Neural cell (in vitro differentiated cells): Measurements from ENCODE around the gene RGL1. TPM values are rescaled to one million over a fixed set of nuclear protein-coding genes. Genes with fewer than 3 reads are reported as not detected.

Experiments used
- H2AFZ ChIP-seq: fragments of 200-600, 300-800 bp; sonication (generic), shearing (Covaris generic); 2 replicates; pipeline ENCODE4 v1.6.0; 2014; ENCODE audit warnings: low read depth, mild to moderate bottlenecking, antibody characterized with exemption, low read length, moderate library complexity
- H3F3A ChIP-seq: fragments of 200-600 bp; shearing (Covaris generic); 2 replicates; pipeline ENCODE4 v1.6.1; 2016; ENCODE audit warnings: mild to moderate bottlenecking, moderate library complexity, mixed read lengths, antibody characterized with exemption, low read length; ENCODE audit not compliant: insufficient read depth, poor library complexity, severe bottlenecking
- H3K27ac ChIP-seq: fragments of 200-600, 300-800 bp; sonication (generic), shearing (Covaris generic); 2 replicates; pipeline ENCODE4 v1.5.1; 2014; ENCODE audit warnings: mild to moderate bottlenecking, low read length, moderate library complexity
- H3K27me3 ChIP-seq: fragments of 300-800, 200-600 bp; sonication (generic), shearing (Covaris generic); 2 replicates; pipeline ENCODE4 v1.6.0; 2014; ENCODE audit warnings: mild to moderate bottlenecking, low read depth, low read length, moderate library complexity; ENCODE audit not compliant: insufficient read depth
- H3K36me3 ChIP-seq: fragments of 300-800, 200-600 bp; sonication (generic), shearing (Covaris generic); 2 replicates; pipeline ENCODE4 v1.5.1; 2014; ENCODE audit warnings: mild to moderate bottlenecking, antibody characterized with exemption, low read length, moderate library complexity; ENCODE audit not compliant: insufficient read depth
- H3K4me2 ChIP-seq: fragments of 300-800, 200-600 bp; sonication (generic), shearing (Covaris generic); 2 replicates; pipeline ENCODE4 v1.6.0; 2014; ENCODE audit warnings: mild to moderate bottlenecking, low read length
- H3K4me3 ChIP-seq: fragments of 300-800, 200-600 bp; sonication (generic), shearing (Covaris generic); 2 replicates; pipeline ENCODE4 v1.5.1; 2014; ENCODE audit warnings: mild to moderate bottlenecking, low read length, moderate library complexity
- H3K79me2 ChIP-seq: fragments of 200-600 bp; shearing (Covaris generic); replicated peaks from 2 replicates; pipeline ENCODE4 v1.6.0; 2014; ENCODE audit warnings: mild to moderate bottlenecking, low read length, moderate library complexity; ENCODE audit not compliant: insufficient read depth
- H3K9ac ChIP-seq: fragments of 300-800, 200-600 bp; sonication (generic), shearing (Covaris generic); 2 replicates; pipeline ENCODE4 v1.6.1; 2016; ENCODE audit warnings: mild to moderate bottlenecking, low read length, mixed read lengths
- H3K9me2 ChIP-seq: fragments of 200-600 bp; shearing (Covaris generic); 2 replicates; pipeline ENCODE4 v1.6.1; 2016; ENCODE audit warnings: mild to moderate bottlenecking, low read length, mixed read lengths; ENCODE audit not compliant: insufficient read depth
- H3K9me3 ChIP-seq: fragments of 200-600, 300-800 bp; sonication (generic), shearing (Covaris generic); 2 replicates; pipeline ENCODE4 v1.6.1; 2016; ENCODE audit warnings: mild to moderate bottlenecking, mixed run types, low read length, moderate library complexity, mixed read lengths
- H4K20me1 ChIP-seq: fragments of 200-600 bp; shearing (Covaris generic); 2 replicates; pipeline ENCODE4 v1.6.1; 2016; ENCODE audit warnings: mild to moderate bottlenecking, mixed run types; ENCODE audit not compliant: insufficient read depth
- CTCF ChIP-seq: fragments of 450-650 bp; IDR thresholded peaks from 2 replicates; pipeline ENCODE4 v1.5.1; 2014; ENCODE audit warnings: antibody characterized with exemption, mild to moderate bottlenecking, moderate library complexity; ENCODE audit not compliant: poor library complexity, severe bottlenecking
- EP300 ChIP-seq: fragments of 450-650 bp; conservative IDR thresholded peaks from 2 replicates; pipeline ENCODE4 v1.6.1; 2014; ENCODE audit warnings: antibody characterized with exemption, mild to moderate bottlenecking, moderate library complexity; ENCODE audit not compliant: poor library complexity, severe bottlenecking
- EZH2 ChIP-seq: fragments of 200-600, 300-800 bp; shearing (Covaris generic), sonication (generic); IDR thresholded peaks from 2 replicates; pipeline ENCODE4 v1.6.1; 2014; ENCODE audit warnings: antibody characterized with exemption, low read length, borderline replicate concordance, mild to moderate bottlenecking; ENCODE audit not compliant: insufficient read depth, poor library complexity, severe bottlenecking
- MXI1 ChIP-seq: fragments of 450-650 bp; conservative IDR thresholded peaks from 2 replicates; pipeline ENCODE4 v1.6.1; 2014; ENCODE audit warnings: antibody characterized with exemption, mild to moderate bottlenecking; ENCODE audit not compliant: poor library complexity, severe bottlenecking
- POLR2AphosphoS5 ChIP-seq: IDR thresholded peaks from 2 replicates; pipeline ENCODE4 v1.6.1; 2012
- RAD21 ChIP-seq: fragments of 450-650 bp; conservative IDR thresholded peaks from 2 replicates; pipeline ENCODE4 v1.6.1; 2014; ENCODE audit warnings: antibody characterized with exemption, mild to moderate bottlenecking, moderate library complexity
- REST ChIP-seq: IDR thresholded peaks from 2 replicates; pipeline ENCODE4 v1.6.1; 2012; ENCODE audit warnings: borderline replicate concordance
- SMC3 ChIP-seq: fragments of 450-650 bp; conservative IDR thresholded peaks from 2 replicates; pipeline ENCODE4 v1.6.1; 2014; ENCODE audit warnings: antibody characterized with exemption, mild to moderate bottlenecking, moderate library complexity; ENCODE audit not compliant: poor library complexity
- TAF1 ChIP-seq: IDR thresholded peaks from 2 replicates; pipeline ENCODE4 v1.6.1; 2012; ENCODE audit warnings: low read depth
- polyA plus RNA-seq: library from polyadenylated mRNA; depleted of rRNA; stranded (reverse); fragments of >200 nt; gene quantifications from 2 replicates; pipeline ENCODE4 v1.2.3, GENCODE V29; 2014

RGL1 gene
- polyA plus RNA-seq, 1 donor from 2014 or later: 14.7 TPM

GRCh38 chr1:183817576-183818288 lies 12.8 kb downstream of the RGL1 start:
- no peaks in the 10 kb centered on the region for H3K9me3 ChIP-seq
- H3K9me2 ChIP-seq: no peaks in the 10 kb centered on the region
- H3K4me2 ChIP-seq: no peak overlapping the region
- H3K27ac ChIP-seq: no peak overlapping the region
- H4K20me1 ChIP-seq: no peaks in the 10 kb centered on the region
- TF ChIP-seq CTCF: no peak
- H3F3A ChIP-seq: no peaks in the 10 kb centered on the region
- H3K4me3 ChIP-seq: no peak overlapping the region
- no peaks in the 10 kb centered on the region for H3K27me3 ChIP-seq
- H3K79me2 ChIP-seq: no peaks in the 10 kb centered on the region
- H3K9ac ChIP-seq: no peak overlapping the region
- no peaks in the 10 kb centered on the region for H3K36me3 ChIP-seq
- no peak overlapping the region for H2AFZ ChIP-seq

GRCh38 chr1:183819059-183819458 lies 14.1 kb downstream of the RGL1 start:
- no peaks in the 10 kb centered on the region for H3K27me3 ChIP-seq
- H3K9me3 ChIP-seq: no peaks in the 10 kb centered on the region
- no peaks in the 10 kb centered on the region for H4K20me1 ChIP-seq
- H3K9me2 ChIP-seq: no peaks in the 10 kb centered on the region
- H3F3A ChIP-seq: no peaks in the 10 kb centered on the region
- H3K27ac ChIP-seq: no peak overlapping the region
- TF ChIP-seq TAF1 (no peak), RAD21 (no peak), EZH2 (no peak), POLR2AphosphoS5 (no peak), MXI1 (no peak), EP300 (no peak), CTCF (no peak), SMC3 (no peak), REST (no peak)
- no peaks in the 10 kb centered on the region for H3K79me2 ChIP-seq
- no peak overlapping the region for H2AFZ ChIP-seq
- H3K4me3 ChIP-seq: no peak overlapping the region
- no peak overlapping the region for H3K9ac ChIP-seq
- no peaks in the 10 kb centered on the region for H3K36me3 ChIP-seq
- H3K4me2 ChIP-seq: no peak overlapping the region
